HG03064 (cell line): ENCODE results near the gene EI24.
A peak's percentile ranks its signal among the peaks of the same experiment; 100 is the strongest.

Source experiments
- ATAC-seq: cut with Tn5 transposase; IDR thresholded peaks from one replicate; pipeline ENCODE4 v1.9.1; 2021; ENCODE audit warnings: low read depth; ENCODE audit not compliant: unreplicated experiment

Gene EI24

DNA sequence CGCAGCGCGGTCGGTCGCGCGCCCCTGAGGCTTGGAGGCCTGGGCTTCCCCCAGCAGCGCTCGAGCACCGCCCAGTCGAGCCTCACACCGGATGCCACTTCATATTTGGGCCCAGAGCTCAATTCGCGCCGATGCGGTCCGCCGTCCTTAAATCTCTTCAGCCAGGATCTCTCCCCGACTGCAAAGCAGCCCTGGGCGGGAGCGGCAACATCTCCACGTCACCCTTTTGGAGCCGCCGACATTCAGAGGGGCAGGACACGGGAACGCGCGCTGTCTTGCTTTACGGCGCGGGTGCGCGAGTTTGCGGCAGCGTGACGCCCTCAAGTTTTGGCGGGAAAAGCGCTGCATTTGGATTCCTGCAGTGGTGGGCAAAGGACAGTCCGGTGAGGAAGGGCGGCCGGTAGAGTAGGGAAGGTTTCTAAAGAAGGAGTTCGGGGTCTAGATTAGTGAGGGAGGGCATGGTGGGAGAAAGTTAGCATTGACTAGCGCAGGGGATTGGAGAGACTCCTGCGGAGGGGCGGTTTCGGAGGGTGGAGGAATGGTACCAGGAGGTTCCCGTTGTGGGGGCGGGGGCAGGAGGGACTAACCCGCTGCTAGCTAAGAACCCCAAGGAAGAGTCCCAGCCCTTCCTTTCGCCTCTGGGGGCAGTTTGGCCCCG is 56.5 kb downstream of the EI24 start:
- peak; percentile 83 for ATAC-seq

DNA sequence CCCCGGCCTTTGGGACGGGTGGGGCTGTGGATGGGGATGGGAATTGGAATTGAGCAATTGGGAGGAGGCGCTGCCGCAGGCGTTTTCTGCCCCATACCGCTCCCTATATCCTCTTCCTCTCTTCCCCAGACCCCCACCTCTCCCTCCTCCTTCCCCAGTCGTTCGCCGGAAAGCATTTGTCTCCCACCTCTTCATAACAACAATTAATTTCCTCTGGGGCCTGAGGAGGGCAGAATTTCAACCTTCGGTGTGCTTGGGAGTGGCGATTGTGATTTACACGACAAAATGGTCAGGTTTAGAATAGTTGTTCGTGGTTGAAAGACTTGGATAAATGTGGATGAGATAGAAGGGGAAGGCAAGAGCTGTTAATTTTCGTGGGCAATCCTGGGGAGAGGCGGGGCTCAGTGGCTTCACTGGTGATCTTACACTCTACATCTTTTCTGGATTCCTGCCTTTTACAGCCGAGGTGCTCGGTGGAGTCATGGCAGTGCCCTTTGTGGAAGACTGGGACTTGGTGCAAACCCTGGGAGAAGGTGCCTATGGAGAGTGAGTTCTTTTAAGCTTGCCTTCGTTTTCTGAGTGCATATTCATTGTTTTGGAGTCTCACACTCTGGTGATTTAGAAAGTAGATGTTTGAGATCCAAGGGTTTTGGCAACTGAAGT is 57.1 kb downstream of the EI24 start:
- ATAC-seq = peak; percentile 41

DNA sequence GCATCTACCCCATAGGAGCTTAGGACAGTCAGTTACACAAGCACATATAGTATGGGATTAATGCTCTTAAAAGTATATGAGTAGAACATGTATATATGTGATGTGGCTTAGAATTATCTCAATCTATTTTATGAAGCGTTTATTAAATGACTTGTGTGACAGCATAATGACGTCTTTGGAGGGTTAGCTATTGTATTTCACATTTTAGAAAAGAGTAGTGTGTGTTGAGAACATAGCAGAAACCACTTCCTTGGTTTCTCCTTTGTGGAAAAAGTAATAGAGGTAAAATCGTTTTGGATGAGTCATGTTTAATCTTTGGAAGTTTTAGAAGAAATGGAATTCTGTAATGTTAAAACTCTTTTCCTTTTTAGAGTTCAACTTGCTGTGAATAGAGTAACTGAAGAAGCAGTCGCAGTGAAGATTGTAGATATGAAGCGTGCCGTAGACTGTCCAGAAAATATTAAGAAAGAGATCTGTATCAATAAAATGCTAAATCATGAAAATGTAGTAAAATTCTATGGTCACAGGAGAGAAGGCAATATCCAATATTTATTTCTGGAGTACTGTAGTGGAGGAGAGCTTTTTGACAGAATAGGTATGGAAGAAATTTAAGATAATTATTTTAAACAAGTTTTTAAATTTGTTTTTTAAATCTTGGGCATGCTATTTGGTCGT is 58.1 kb downstream of the EI24 start:
- no peak for ATAC-seq
